ENCODE results near the gene BCAS3.
"Not testable (repeated sequence)": the region's sequence is repeated elsewhere in the genome, so short reads cannot be mapped to it uniquely, and the experiment has no call there.

Gene BCAS3

DNA sequence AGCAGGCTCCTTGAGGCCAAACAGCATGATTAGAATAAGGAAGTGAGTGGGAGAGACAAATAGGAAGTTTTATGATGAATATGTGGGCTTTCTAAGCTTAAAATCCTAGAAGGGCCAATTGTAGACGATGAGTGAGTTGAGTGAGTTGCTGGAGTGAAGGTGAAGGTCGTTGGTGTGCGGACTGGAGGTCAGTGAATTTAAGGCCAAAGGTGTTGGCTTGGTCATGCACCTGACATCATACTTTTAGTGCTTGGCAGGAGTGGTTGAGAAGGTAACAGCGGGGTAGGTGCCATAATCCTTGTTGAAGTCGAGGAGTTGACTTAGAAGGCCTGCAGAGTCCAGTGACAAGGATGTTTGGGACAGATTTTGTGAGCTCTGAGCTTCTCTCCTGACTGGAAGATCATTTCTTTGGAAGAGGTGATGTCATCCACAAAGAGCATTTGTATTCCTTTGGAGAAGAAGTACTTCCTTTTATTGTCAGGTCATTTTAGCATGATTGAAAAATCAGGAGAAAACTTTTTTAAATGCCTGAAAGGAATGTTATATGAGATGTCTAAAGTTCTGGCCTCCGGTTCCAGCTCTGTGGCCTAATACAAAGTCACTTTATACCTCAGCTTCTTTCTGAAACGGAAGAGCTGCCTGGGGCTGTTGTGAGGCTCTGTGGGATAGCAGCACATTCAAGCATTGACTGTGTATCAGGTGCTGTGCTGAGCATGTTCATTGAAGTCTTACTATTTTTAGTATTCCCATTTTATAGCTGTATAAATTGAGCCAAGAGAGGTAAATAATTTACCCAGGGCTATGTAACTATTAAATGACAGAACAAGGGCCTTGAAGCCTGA is 668.4 kb downstream of the BCAS3 start:
- Histone ChIP-seq H3K27me3 (ENCODE audit: control insufficient read depth in 1 of 2, insufficient read depth in 2 of 2, low read length in 2 of 2) (no peaks in the 10 kb centered on the region), H3K4me1 (ENCODE audit: control insufficient read depth, insufficient read depth, low read length) (no peaks in the 10 kb centered on the region), H3K36me3 (ENCODE audit: control insufficient read depth in 2 of 2, insufficient read depth in 2 of 2, low read length in 2 of 2) (no peaks in the 10 kb centered on the region), H3K4me3 (ENCODE audit: low read length in 2 of 2) (no peak overlapping the region), H3K9me3 (ENCODE audit: control insufficient read depth in 2 of 2, low read length in 2 of 2) (no peaks in the 10 kb centered on the region), H3K27ac (ENCODE audit: low read length) (no peak overlapping the region), H3K9ac (ENCODE audit: low read length in 2 of 2) (no peak overlapping the region)

DNA sequence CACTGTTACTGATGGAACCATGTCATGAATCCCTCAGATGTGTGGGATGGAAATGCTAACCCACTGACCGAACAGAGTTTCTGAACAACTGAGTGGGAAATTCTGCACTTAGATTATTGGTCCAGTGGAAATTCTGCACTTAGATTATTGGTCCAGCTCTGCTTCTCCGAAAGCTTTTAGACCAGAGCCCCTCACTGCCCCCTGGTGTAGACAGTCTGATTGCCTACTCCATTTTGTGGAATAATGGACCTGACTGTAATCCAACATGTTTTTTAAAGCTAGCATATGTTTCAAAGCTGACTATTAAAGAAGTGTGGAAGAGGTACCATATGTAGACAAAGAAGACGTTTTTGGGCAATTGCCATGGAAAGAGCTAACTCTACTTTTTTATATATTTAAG is 671.7 kb downstream of the BCAS3 start:
- H3K27me3 ChIP-seq (ENCODE audit: control insufficient read depth in 1 of 2, insufficient read depth in 2 of 2, low read length in 2 of 2), result no peaks in the 10 kb centered on the region
- H3K27ac ChIP-seq (ENCODE audit: low read length), result no peak overlapping the region
- H3K9me3 ChIP-seq (ENCODE audit: control insufficient read depth in 2 of 2, low read length in 2 of 2), result no peaks in the 10 kb centered on the region
- no peak overlapping the region for H3K9ac ChIP-seq (ENCODE audit: low read length in 2 of 2)
- no peaks in the 10 kb centered on the region for H3K4me1 ChIP-seq (ENCODE audit: control insufficient read depth, insufficient read depth, low read length)
- H3K36me3 ChIP-seq (ENCODE audit: control insufficient read depth in 2 of 2, insufficient read depth in 2 of 2, low read length in 2 of 2), result no peaks in the 10 kb centered on the region
- no peak overlapping the region for H3K4me3 ChIP-seq (ENCODE audit: low read length in 2 of 2)

DNA sequence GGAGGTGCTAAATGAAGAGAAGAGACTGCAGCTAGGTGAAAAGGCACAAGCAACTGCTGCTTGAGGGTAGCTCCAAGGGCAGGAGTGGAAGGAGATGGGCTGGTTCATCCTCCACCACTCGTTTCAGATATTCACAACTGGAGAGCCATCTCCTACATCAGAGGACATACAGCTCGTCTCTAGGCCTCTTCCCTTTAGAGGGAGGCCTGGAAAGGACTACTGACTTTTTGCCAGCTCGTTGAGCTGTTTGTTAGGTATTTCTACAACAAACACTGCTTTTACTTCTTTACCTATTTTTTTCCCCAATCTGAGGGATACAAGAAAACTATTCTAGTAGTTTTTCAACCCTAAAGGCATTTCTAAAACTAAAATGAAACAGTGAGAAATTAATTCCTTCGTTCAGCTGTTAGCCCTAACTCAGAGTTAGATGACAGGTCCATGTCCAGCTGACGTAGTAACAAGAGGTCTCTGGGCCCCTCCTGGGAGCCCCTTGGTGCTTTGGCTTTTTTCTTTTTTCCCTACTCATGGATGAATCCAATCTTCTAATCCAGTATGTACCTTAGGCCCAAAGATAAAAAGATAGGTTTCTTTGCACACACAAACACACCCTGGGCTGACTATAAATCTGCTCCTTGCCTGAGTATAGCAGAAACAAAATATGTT is 674.2 kb downstream of the BCAS3 start:
- Histone ChIP-seq H3K9ac (ENCODE audit: low read length in 2 of 2) (no peak overlapping the region), H3K9me3 (ENCODE audit: control insufficient read depth in 2 of 2, low read length in 2 of 2) (no peaks in the 10 kb centered on the region), H3K4me1 (ENCODE audit: control insufficient read depth, insufficient read depth, low read length) (no peaks in the 10 kb centered on the region), H3K36me3 (ENCODE audit: control insufficient read depth in 2 of 2, insufficient read depth in 2 of 2, low read length in 2 of 2) (no peaks in the 10 kb centered on the region), H3K27me3 (ENCODE audit: control insufficient read depth in 1 of 2, insufficient read depth in 2 of 2, low read length in 2 of 2) (no peaks in the 10 kb centered on the region), H3K27ac (ENCODE audit: low read length) (no peak overlapping the region), H3K4me3 (ENCODE audit: low read length in 2 of 2) (no peak overlapping the region)

DNA sequence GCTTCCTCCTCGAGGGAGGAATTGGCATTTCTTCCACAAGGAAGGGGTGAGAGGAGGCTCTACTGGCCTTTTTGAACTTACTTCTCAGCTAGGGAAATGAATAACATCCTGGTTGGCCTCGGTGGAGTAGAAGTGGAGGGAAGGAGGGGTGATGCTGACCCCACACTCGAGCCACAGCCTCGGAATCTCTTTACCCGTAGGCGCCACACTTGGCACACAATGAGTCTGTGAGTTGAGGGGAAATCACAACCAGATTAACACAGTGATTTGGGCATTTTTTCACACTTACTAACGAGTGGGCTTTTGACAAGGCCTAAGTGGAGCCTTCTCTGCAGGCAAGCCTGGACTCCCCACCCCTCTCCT is 674.7 kb downstream of the BCAS3 start:
- H3K36me3 ChIP-seq (ENCODE audit: control insufficient read depth in 2 of 2, insufficient read depth in 2 of 2, low read length in 2 of 2), result no peaks in the 10 kb centered on the region
- no peaks in the 10 kb centered on the region for H3K4me1 ChIP-seq (ENCODE audit: control insufficient read depth, insufficient read depth, low read length)
- H3K27ac ChIP-seq (ENCODE audit: low read length), result no peak overlapping the region
- no peak overlapping the region for H3K4me3 ChIP-seq (ENCODE audit: low read length in 2 of 2)
- H3K27me3 ChIP-seq (ENCODE audit: control insufficient read depth in 1 of 2, insufficient read depth in 2 of 2, low read length in 2 of 2), result no peaks in the 10 kb centered on the region
- H3K9me3 ChIP-seq (ENCODE audit: control insufficient read depth in 2 of 2, low read length in 2 of 2), result no peaks in the 10 kb centered on the region
- H3K9ac ChIP-seq (ENCODE audit: low read length in 2 of 2), result no peak overlapping the region

DNA sequence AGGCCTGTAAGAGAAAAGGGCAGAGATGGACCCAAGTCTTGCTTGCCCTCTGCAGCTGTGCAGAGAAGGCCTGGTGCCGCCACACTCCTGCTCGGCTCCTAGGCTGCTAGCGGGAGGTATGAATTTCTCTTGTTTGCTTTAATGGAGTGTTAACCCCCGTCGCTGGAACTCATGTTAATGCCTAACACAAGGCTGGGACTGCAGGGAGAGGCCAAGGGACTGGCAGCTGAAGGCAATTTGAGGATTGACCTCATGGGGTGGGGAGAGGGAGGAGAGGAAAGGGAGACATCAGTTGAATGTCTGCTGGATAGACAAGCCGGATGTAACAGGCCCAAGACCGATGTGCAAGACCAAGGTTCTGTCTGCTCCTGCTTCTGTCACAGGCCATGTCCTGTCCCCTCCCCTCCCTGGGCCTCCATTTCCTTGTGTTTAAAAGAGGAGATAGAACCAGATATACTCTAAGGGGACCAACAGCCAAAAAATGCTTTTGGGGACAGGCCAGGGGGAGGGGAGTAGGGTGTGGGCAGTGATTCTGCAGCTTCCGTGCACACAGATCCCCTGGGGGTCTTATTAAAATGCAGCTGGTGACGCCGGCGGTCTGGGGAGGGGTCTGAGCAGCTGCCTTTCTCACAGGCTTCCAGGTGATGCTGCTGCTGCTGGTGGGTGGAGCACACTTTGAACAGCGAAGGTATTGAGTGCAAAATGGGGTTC is 675.3 kb downstream of the BCAS3 start:
- no peak overlapping the region for H3K27ac ChIP-seq (ENCODE audit: low read length)
- no peak overlapping the region for H3K9ac ChIP-seq (ENCODE audit: low read length in 2 of 2)
- H3K36me3 ChIP-seq (ENCODE audit: control insufficient read depth in 2 of 2, insufficient read depth in 2 of 2, low read length in 2 of 2), result no peaks in the 10 kb centered on the region
- H3K4me1 ChIP-seq (ENCODE audit: control insufficient read depth, insufficient read depth, low read length), result no peaks in the 10 kb centered on the region
- H3K27me3 ChIP-seq (ENCODE audit: control insufficient read depth in 1 of 2, insufficient read depth in 2 of 2, low read length in 2 of 2), result no peaks in the 10 kb centered on the region
- no peaks in the 10 kb centered on the region for H3K9me3 ChIP-seq (ENCODE audit: control insufficient read depth in 2 of 2, low read length in 2 of 2)
- H3K4me3 ChIP-seq (ENCODE audit: low read length in 2 of 2), result no peak overlapping the region

DNA sequence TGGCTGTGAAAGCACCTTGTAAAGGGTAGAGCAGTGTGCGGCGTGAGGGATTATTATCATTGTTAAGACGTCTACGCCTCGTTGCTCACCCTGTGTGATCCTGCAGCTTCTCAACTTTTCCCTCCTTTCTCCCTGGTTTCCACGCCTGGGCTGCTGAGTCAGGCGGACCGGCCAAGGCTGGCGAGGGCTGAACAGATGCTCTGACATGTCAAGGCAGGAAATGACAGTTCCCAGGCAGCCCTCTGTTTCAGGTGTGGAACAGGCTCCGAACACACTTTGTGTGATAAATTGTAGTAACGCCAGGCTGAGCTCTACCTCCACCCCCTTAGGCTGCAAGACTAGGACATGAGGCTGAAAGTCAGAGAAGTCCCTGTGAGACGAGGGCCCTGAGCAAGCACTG is 676.0 kb downstream of the BCAS3 start:
- no peak overlapping the region for H3K9ac ChIP-seq (ENCODE audit: low read length in 2 of 2)
- H3K9me3 ChIP-seq (ENCODE audit: control insufficient read depth in 2 of 2, low read length in 2 of 2), result no peaks in the 10 kb centered on the region
- no peaks in the 10 kb centered on the region for H3K4me1 ChIP-seq (ENCODE audit: control insufficient read depth, insufficient read depth, low read length)
- H3K4me3 ChIP-seq (ENCODE audit: low read length in 2 of 2), result no peak overlapping the region
- H3K27me3 ChIP-seq (ENCODE audit: control insufficient read depth in 1 of 2, insufficient read depth in 2 of 2, low read length in 2 of 2), result no peaks in the 10 kb centered on the region
- no peak overlapping the region for H3K27ac ChIP-seq (ENCODE audit: low read length)
- H3K36me3 ChIP-seq (ENCODE audit: control insufficient read depth in 2 of 2, insufficient read depth in 2 of 2, low read length in 2 of 2), result no peaks in the 10 kb centered on the region

DNA sequence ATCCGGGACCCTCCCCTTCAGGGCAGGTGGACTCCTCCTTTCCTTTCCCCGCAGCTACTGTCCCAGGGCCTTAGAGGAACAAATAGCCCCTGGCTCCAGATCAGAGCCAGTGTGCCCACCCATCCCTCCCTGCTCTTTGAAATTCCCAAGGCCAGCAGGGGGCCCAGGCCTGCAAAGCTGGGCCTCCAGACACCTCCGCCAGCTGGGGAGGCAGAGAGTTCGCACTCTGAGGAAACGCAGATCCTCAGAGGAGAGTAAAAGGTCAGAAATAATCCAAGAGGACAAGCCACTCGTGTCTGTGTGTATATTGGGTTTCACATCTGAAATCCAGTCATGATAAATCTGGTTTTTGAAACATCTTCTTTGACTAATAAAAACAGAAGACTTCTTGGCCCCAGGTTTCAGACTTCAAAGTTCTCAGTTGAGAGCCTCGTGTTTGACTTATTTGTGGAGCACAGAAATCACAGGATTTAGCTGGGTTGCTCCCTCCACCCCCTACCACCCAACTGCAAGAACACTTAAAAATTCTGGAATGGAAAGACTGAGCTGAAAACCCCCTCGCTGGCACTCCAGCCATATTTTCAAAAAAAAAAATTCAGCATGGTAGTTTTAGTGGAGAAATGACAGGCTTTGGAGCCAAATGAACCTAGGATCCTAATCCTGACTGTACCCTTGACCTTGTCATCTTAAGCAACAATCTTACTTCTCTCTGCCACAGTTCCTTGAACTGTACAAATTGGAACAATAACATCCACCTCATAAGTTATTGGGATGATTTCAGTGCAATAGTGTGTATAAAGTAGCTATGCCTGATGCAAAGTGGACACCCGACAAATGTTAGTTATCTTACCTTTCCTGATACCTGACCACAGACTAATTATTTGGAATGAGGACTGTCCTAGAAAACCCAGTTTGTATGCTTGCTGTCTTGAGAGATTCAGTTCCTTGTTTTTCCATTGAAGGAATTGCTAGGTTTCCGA is 677.5 kb downstream of the BCAS3 start:
- Histone ChIP-seq H3K9me3 (ENCODE audit: control insufficient read depth in 2 of 2, low read length in 2 of 2) (no peaks in the 10 kb centered on the region), H3K27ac (ENCODE audit: low read length) (no peak overlapping the region), H3K36me3 (ENCODE audit: control insufficient read depth in 2 of 2, insufficient read depth in 2 of 2, low read length in 2 of 2) (no peaks in the 10 kb centered on the region), H3K27me3 (ENCODE audit: control insufficient read depth in 1 of 2, insufficient read depth in 2 of 2, low read length in 2 of 2) (no peaks in the 10 kb centered on the region), H3K9ac (ENCODE audit: low read length in 2 of 2) (no peak overlapping the region), H3K4me1 (ENCODE audit: control insufficient read depth, insufficient read depth, low read length) (no peaks in the 10 kb centered on the region), H3K4me3 (ENCODE audit: low read length in 2 of 2) (no peak overlapping the region)

DNA sequence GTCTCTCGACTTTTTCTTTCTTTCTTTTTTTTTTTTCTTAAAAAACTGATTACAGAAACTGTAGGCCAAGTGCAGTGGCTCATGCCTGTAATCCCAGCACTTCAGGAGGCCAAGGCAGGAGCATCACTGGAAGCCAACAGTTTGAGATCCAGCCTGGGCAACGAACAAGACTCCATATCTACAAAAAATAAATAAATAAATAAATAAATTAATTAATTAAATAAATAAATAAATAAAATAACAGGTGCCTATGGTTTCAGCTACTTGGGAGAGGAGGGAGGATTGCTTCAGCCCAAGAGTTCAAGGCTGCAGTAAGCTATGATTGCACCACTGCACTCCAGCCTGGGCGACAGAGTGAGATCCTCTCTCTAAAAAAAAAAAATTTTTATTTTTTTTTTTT is 679.4 kb downstream of the BCAS3 start:
- H3K27ac ChIP-seq (ENCODE audit: low read length); H3K36me3 ChIP-seq (ENCODE audit: control insufficient read depth in 2 of 2, insufficient read depth in 2 of 2, low read length in 2 of 2); H3K4me3 ChIP-seq (ENCODE audit: low read length in 2 of 2); H3K4me1 ChIP-seq (ENCODE audit: control insufficient read depth, insufficient read depth, low read length); H3K9me3 ChIP-seq (ENCODE audit: control insufficient read depth in 2 of 2, low read length in 2 of 2); H3K27me3 ChIP-seq (ENCODE audit: control insufficient read depth in 1 of 2, insufficient read depth in 2 of 2, low read length in 2 of 2); H3K9ac ChIP-seq (ENCODE audit: low read length in 2 of 2): not testable (repeated sequence)

DNA sequence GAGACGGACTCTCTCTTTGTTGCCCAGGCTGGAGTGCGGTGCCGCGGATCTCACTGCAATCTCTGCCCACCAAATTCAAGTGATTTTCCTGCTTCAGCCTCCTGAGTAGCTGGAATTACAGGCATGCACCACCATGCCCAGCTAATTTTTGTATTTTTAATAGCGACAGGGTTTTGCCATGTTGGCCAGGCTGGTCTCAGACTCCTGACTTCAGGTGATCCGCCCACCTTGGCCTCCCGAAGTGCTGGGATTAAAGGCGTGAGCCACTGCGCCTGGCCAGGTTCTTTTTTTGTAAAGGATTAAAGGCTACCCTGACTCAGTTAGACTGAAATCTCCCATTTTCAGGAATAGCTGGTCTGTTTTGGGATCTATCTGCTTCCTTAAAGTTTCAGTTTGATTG is 681.9 kb downstream of the BCAS3 start:
- not testable (repeated sequence) for H3K27me3 ChIP-seq (ENCODE audit: control insufficient read depth in 1 of 2, insufficient read depth in 2 of 2, low read length in 2 of 2); H3K4me3 ChIP-seq (ENCODE audit: low read length in 2 of 2); H3K36me3 ChIP-seq (ENCODE audit: control insufficient read depth in 2 of 2, insufficient read depth in 2 of 2, low read length in 2 of 2); H3K4me1 ChIP-seq (ENCODE audit: control insufficient read depth, insufficient read depth, low read length); H3K27ac ChIP-seq (ENCODE audit: low read length); H3K9ac ChIP-seq (ENCODE audit: low read length in 2 of 2); H3K9me3 ChIP-seq (ENCODE audit: control insufficient read depth in 2 of 2, low read length in 2 of 2)

DNA sequence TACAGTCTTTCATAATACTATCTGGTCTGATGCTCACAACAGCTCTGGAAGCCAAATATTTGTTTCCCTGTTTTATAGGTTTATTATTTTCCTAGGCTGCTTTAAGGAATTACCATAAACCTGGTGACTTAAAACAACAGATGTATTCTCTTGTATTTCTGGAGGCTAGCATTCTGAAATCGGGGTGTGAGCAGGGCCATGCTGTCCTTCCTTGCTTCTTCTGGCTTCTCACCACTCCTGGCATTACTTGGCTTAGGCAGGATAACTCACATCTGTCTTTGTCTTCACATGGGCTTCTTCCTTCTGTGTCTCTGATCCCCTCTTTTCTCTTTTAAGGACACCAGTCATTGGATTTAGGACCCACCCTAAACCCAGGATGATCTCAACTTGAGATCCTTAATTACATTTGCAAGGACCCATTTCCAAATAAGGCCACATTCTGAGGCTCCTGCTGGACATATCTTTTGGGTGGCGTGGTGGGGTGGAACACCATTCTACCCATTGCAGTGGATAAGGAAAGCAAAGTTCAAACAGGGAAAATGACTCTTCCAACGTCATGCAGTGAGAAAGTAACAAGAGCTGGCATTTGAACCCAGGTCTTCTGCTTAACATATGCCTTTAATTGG is 682.8 kb downstream of the BCAS3 start:
- no peaks in the 10 kb centered on the region for H3K9me3 ChIP-seq (ENCODE audit: control insufficient read depth in 2 of 2, low read length in 2 of 2)
- no peak overlapping the region for H3K9ac ChIP-seq (ENCODE audit: low read length in 2 of 2)
- no peak overlapping the region for H3K27ac ChIP-seq (ENCODE audit: low read length)
- H3K4me3 ChIP-seq (ENCODE audit: low read length in 2 of 2), result no peak overlapping the region
- no peaks in the 10 kb centered on the region for H3K4me1 ChIP-seq (ENCODE audit: control insufficient read depth, insufficient read depth, low read length)
- no peaks in the 10 kb centered on the region for H3K27me3 ChIP-seq (ENCODE audit: control insufficient read depth in 1 of 2, insufficient read depth in 2 of 2, low read length in 2 of 2)
- H3K36me3 ChIP-seq (ENCODE audit: control insufficient read depth in 2 of 2, insufficient read depth in 2 of 2, low read length in 2 of 2), result no peaks in the 10 kb centered on the region
